ENCODE data around the gene TCP11L2. TPM values are rescaled to one million over a fixed set of nuclear protein-coding genes. Genes with fewer than 3 reads are reported as not detected.
"Not testable (repeated sequence)": the region's sequence is repeated elsewhere in the genome, so short reads cannot be mapped to it uniquely, and the experiment has no call there.

The TCP11L2 gene
- total RNA-seq, 2 experiments from 2014 or later = 7.3 to 7.7 TPM

DNA sequence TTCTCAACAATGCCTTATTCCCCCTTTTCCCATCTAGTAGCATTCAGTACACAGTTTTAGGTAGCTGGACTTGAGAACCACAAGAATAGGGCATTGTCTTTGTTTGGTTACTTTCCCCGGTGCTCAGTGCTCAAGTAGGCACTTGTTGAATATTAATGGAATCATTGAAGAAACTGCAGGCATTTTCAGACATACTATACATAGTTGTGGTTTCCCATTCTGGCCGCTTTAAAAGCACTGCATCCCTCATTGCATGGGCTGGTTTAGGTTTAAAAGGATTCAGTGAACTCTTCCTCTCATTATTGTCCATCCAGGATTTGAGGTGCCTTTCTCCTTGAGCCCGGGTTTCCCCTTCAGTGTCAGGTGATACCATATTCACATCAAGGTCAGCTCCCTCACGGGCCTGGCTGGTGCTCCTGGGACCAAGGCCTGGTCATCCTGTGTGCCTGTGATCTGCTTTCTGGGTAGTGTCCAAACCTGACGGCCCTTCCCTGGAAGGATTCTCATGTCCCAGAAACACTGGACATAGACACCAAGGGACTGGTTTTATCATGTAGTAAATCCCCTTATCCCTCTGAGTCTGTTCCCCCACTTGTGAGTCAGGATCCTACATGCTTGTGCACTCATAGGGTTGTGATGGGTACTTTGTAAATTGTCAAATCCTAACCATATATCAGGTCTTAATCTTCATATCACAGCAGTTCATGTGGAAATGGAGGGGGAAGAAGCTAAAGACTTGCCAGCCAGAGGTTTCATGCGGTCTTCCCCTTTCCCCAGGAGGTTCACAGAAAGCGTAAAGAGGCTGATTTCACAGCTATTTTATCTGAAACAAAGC, 7.4 kb downstream of the TCP11L2 start:
- H3K27me3 Mint-ChIP-seq = no peaks in the 10 kb centered on the region
- H3K27ac Mint-ChIP-seq = peak overlapping the region; percentile 14
- H3K36me3 Mint-ChIP-seq = peaks cover 2% of the 10 kb centered on the region
- H3K4me1 Mint-ChIP-seq = peaks cover 68% of the 10 kb centered on the region
- no peak overlapping the region for H3K4me3 Mint-ChIP-seq
- DNase-seq = no peak
- H3K9me3 Mint-ChIP-seq = no peaks in the 10 kb centered on the region

DNA sequence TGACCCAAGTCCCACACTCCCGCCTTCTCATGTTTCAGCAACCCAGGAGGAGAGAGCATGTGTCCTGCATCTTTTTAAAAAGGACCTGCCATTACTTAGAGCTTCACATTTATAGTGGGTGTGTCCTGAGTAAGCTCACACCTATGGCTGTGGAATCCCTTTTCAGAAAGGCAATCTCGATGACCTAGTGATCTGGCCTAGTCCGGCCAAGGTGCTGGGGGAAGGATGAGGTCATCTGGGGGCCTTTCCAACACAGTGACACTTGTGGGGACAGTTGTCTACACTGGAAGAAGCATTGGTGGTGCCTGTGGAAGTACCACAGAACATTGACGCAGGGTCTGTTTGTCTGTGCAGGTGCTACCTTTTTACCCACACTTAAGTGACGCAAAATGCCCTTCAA, 8.2 kb downstream of the TCP11L2 start:
- H3K9me3 Mint-ChIP-seq = no peaks in the 10 kb centered on the region
- H3K4me1 Mint-ChIP-seq = peaks cover 60% of the 10 kb centered on the region
- peak overlapping the region; percentile 14 for H3K27ac Mint-ChIP-seq
- no peak for DNase-seq
- H3K4me3 Mint-ChIP-seq = no peak overlapping the region
- no peaks in the 10 kb centered on the region for H3K27me3 Mint-ChIP-seq
- H3K36me3 Mint-ChIP-seq = peaks cover 2% of the 10 kb centered on the region

DNA sequence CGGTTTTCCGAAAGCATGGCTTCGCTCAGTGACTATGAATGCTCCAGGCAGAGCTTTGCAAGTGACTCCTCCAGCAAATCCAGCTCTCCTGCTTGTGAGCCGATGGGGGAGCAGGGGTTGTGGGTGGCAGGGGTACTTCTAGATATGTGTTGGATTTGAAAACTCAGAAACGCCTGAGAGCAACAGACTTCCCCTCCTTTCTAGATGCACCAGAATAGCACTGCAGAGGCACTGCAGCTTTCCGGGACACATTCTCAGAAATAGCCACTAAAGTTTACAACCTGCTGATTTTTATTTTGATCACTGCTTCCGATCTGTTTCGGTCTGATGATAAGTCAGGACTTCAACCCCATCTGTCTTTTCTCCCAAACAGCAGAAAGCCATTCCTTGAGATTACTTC, 8.6 kb downstream of the TCP11L2 start:
- Mint-ChIP-seq H3K4me1 (peaks cover 56% of the 10 kb centered on the region), H3K27ac (peak overlapping the region; percentile 76), H3K4me3 (no peak overlapping the region), H3K36me3 (peaks cover 3% of the 10 kb centered on the region), H3K9me3 (no peaks in the 10 kb centered on the region), H3K27me3 (no peaks in the 10 kb centered on the region)
- DNase-seq = no peak

- not testable (repeated sequence) for H3K27me3 Mint-ChIP-seq, H3K27ac Mint-ChIP-seq, H3K36me3 Mint-ChIP-seq, H3K9me3 Mint-ChIP-seq, DNase-seq, H3K4me3 Mint-ChIP-seq
- H3K4me1 Mint-ChIP-seq = peaks cover 35% of the 10 kb centered on the region
These were observed 10.9 kb downstream of the TCP11L2 start for GRCh38 chr12:106313413-106313812.

DNA sequence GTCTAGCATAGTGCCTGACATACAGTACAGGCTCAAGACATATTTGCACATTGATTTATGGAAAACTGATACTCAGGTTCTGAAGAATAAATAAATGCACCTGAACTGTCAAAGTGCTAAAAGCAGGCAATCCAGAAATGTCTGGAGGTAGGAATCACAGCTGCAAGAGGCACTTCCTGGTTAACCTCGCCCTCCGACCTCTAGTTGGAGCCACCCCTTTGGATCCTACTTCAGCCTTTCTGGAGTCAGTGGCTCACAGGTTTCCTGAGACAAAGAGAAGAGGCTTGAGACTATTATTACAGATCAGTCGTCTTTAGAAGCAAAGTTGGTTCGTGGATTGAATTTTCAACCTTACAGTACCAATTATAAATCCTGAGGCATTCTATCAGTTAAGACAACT, 13.0 kb downstream of the TCP11L2 start:
- Mint-ChIP-seq H3K36me3 (peaks cover 4% of the 10 kb centered on the region), H3K27ac (no peak overlapping the region), H3K4me1 (peaks cover 15% of the 10 kb centered on the region), H3K9me3 (no peaks in the 10 kb centered on the region), H3K4me3 (no peak overlapping the region), H3K27me3 (no peaks in the 10 kb centered on the region)
- DNase-seq = no peak

GRCh38 chr12:106317406-106318082, 15.0 kb downstream of the TCP11L2 start:
- Mint-ChIP-seq H3K36me3 (peaks cover 5% of the 10 kb centered on the region), H3K4me1 (no peaks in the 10 kb centered on the region), H3K27me3 (no peaks in the 10 kb centered on the region), H3K27ac (no peak overlapping the region), H3K4me3 (no peak overlapping the region), H3K9me3 (no peaks in the 10 kb centered on the region)
- no peak for DNase-seq

- Mint-ChIP-seq H3K36me3 (peaks cover 4% of the 10 kb centered on the region), H3K27ac (peak overlapping the region; percentile 17), H3K9me3 (no peaks in the 10 kb centered on the region), H3K4me3 (no peak overlapping the region), H3K4me1 (peaks cover 2% of the 10 kb centered on the region), H3K27me3 (no peaks in the 10 kb centered on the region)
- DNase-seq = no peak
These were observed 18.8 kb downstream of the TCP11L2 start for GRCh38 chr12:106321139-106321850.

GRCh38 chr12:106323537-106323936, 21.0 kb downstream of the TCP11L2 start:
- Mint-ChIP-seq H3K9me3 (no peaks in the 10 kb centered on the region), H3K4me1 (peaks cover 5% of the 10 kb centered on the region), H3K4me3 (no peak overlapping the region), H3K27me3 (no peaks in the 10 kb centered on the region), H3K27ac (no peak overlapping the region), H3K36me3 (peaks cover 3% of the 10 kb centered on the region)
- no peak for DNase-seq

GRCh38 chr12:106327309-106327869, 24.9 kb downstream of the TCP11L2 start:
- H3K36me3 Mint-ChIP-seq = peaks cover 11% of the 10 kb centered on the region
- no peak overlapping the region for H3K4me3 Mint-ChIP-seq
- no peak for DNase-seq
- no peaks in the 10 kb centered on the region for H3K9me3 Mint-ChIP-seq
- H3K27ac Mint-ChIP-seq = peak overlapping the region; percentile 6
- peaks cover 5% of the 10 kb centered on the region for H3K4me1 Mint-ChIP-seq
- H3K27me3 Mint-ChIP-seq = no peaks in the 10 kb centered on the region

- peaks cover 6% of the 10 kb centered on the region for H3K4me1 Mint-ChIP-seq
- H3K4me3 Mint-ChIP-seq = no peak overlapping the region
- no peak for DNase-seq
- H3K36me3 Mint-ChIP-seq = peaks cover 9% of the 10 kb centered on the region
- no peaks in the 10 kb centered on the region for H3K27me3 Mint-ChIP-seq
- peak overlapping the region; percentile 38 for H3K27ac Mint-ChIP-seq
- no peaks in the 10 kb centered on the region for H3K9me3 Mint-ChIP-seq
These were observed 26.2 kb downstream of the TCP11L2 start for GRCh38 chr12:106328735-106329134.

GRCh38 chr12:106329231-106329982, 26.9 kb downstream of the TCP11L2 start:
- H3K27me3 Mint-ChIP-seq = no peaks in the 10 kb centered on the region
- peaks cover 10% of the 10 kb centered on the region for H3K4me1 Mint-ChIP-seq
- H3K4me3 Mint-ChIP-seq = no peak overlapping the region
- no peak for DNase-seq
- H3K27ac Mint-ChIP-seq = no peak overlapping the region
- no peaks in the 10 kb centered on the region for H3K9me3 Mint-ChIP-seq
- H3K36me3 Mint-ChIP-seq = peaks cover 9% of the 10 kb centered on the region

- Mint-ChIP-seq H3K9me3 (no peaks in the 10 kb centered on the region), H3K4me1 (peaks cover 12% of the 10 kb centered on the region), H3K27ac (no peak overlapping the region), H3K36me3 (peaks cover 7% of the 10 kb centered on the region), H3K4me3 (no peak overlapping the region), H3K27me3 (no peaks in the 10 kb centered on the region)
- no peak for DNase-seq
These were observed 29.1 kb downstream of the TCP11L2 start for GRCh38 chr12:106331599-106331998.

GRCh38 chr12:106332536-106332935, 30.0 kb downstream of the TCP11L2 start:
- H3K4me3 Mint-ChIP-seq = no peak overlapping the region

GRCh38 chr12:106333010-106333409, 30.5 kb downstream of the TCP11L2 start:
- H3K36me3 Mint-ChIP-seq = peaks cover 7% of the 10 kb centered on the region
- no peaks in the 10 kb centered on the region for H3K9me3 Mint-ChIP-seq
- no peaks in the 10 kb centered on the region for H3K27me3 Mint-ChIP-seq
- DNase-seq = no peak
- H3K4me3 Mint-ChIP-seq = no peak overlapping the region
- H3K4me1 Mint-ChIP-seq = peaks cover 12% of the 10 kb centered on the region
- H3K27ac Mint-ChIP-seq = no peak overlapping the region

More at GRCh38 chr12:106332536-106332935, 30.0 kb downstream of the TCP11L2 start:
- Mint-ChIP-seq H3K27ac (no peak overlapping the region), H3K36me3 (peaks cover 7% of the 10 kb centered on the region), H3K27me3 (no peaks in the 10 kb centered on the region), H3K9me3 (no peaks in the 10 kb centered on the region), H3K4me1 (peaks cover 12% of the 10 kb centered on the region)
- DNase-seq = no peak
